DND-41 (cell line): ENCODE measurements around the gene GSTM2.
A peak's percentile ranks its signal among the peaks of the same experiment; 100 is the strongest.

Source experiments
- ATAC-seq: fragments of 200-7000 bp; cut with Tn5 transposase; 3 replicates; pipeline ENCODE4 v1.9.1; 2021; ENCODE audit warnings: low read depth; ENCODE audit not compliant: insufficient read depth
- DNase-seq: peaks from one replicate; pipeline ENCODE4 v3.0.0-alpha.2; 2020
- H2AFZ ChIP-seq: 2 replicates; pipeline ENCODE4 v1.6.0; 2012; ENCODE audit warnings: low read depth, low read length
- H3K27ac ChIP-seq: 2 replicates; pipeline ENCODE4 v1.5.1; 2012; ENCODE audit warnings: low read length, inconsistent platforms
- H3K27me3 ChIP-seq: fragments of 200-600 bp; sonication (generic); 2 replicates; pipeline ENCODE4 v1.6.0; 2012; ENCODE audit warnings: low read length, mild to moderate bottlenecking, inconsistent platforms; ENCODE audit not compliant: insufficient read depth, poor library complexity
- H3K36me3 ChIP-seq: 2 replicates; pipeline ENCODE4 v1.5.1; 2012; ENCODE audit warnings: low read length, inconsistent platforms; ENCODE audit not compliant: insufficient read depth
- H3K4me1 ChIP-seq: 2 replicates; pipeline ENCODE4 v1.5.1; 2012; ENCODE audit warnings: mild to moderate bottlenecking, low read length; ENCODE audit not compliant: insufficient read depth
- H3K4me2 ChIP-seq: 2 replicates; pipeline ENCODE4 v1.6.0; 2012; ENCODE audit warnings: mild to moderate bottlenecking, moderate library complexity, low read length, inconsistent platforms; ENCODE audit not compliant: insufficient read depth
- H3K4me3 ChIP-seq, 2 experiments: fragments of 200-600 bp in 1 of 2; shearing (Covaris generic) in 1 of 2; 2 replicates each; pipeline ENCODE4 v1.5.1; 2012 to 2016; ENCODE audit warnings: inconsistent platforms in 2 of 2, low read length in 2 of 2, mild to moderate bottlenecking in 2 of 2, low read depth in 1 of 2, moderate library complexity in 1 of 2
- H3K79me2 ChIP-seq: 2 replicates; pipeline ENCODE4 v1.6.0; 2012; ENCODE audit warnings: low read length, inconsistent platforms; ENCODE audit not compliant: insufficient read depth
- H3K9ac ChIP-seq: 2 replicates; pipeline ENCODE4 v1.6.0; 2012; ENCODE audit warnings: low read depth, mild to moderate bottlenecking, inconsistent platforms, low read length, moderate library complexity
- H3K9me3 ChIP-seq: 2 replicates; pipeline ENCODE4 v1.5.1; 2012; ENCODE audit warnings: low read length, moderate library complexity, mild to moderate bottlenecking, inconsistent platforms; ENCODE audit not compliant: insufficient read depth, severe bottlenecking
- H4K20me1 ChIP-seq: 2 replicates; pipeline ENCODE4 v1.6.0; 2012; ENCODE audit warnings: low read length; ENCODE audit not compliant: insufficient read depth
- EZH2 ChIP-seq: IDR thresholded peaks from 3 replicates; pipeline ENCODE4 v1.6.1; 2012; ENCODE audit warnings: borderline replicate concordance, low read depth, mild to moderate bottlenecking, moderate library complexity, low read length, inconsistent platforms; ENCODE audit not compliant: severe bottlenecking
- TF ChIP-seq, protein P1 (sequence below): IDR thresholded peaks from 2 replicates; pipeline ENCODE4 v1.5.1; 2012; ENCODE audit warnings: borderline replicate concordance, low read length, moderate library complexity, mild to moderate bottlenecking; ENCODE audit not compliant: poor library complexity, severe bottlenecking; ENCODE audit errors: extremely low read depth

GSTM2 gene

DNA sequence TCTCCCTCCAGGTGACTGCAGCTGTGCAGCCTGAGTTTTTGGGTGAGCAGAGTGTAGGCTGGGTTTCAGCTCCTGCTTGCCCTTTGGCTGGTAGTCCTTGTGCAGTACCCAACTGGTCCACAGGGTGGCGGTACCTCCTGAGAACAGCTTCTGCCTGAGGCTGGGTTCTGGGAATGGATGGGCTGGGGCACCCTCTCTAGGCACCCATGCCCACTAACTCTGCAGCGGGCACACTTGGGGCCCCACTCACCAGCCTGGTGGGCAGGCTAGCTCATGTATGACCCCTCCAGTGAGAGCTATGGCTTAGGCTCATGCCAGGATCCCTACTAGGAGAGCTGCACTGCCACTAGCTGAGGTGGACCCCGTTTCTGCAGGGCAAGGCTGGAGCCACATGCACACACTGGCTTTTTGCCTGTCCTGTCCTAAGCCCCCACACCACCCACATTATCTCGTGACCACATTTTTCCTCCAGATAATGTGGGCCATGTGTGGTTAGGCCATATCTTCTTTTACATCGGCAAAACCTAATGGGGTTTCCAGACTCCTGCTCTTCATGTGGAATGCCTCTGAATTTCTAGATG, 27.5 kb upstream of the GSTM2 start:
- H3K4me2 ChIP-seq, result no peak overlapping the region
- DNase-seq (peak; percentile 88), ATAC-seq (peak; percentile 91)
- TF ChIP-seq, protein P1, sequence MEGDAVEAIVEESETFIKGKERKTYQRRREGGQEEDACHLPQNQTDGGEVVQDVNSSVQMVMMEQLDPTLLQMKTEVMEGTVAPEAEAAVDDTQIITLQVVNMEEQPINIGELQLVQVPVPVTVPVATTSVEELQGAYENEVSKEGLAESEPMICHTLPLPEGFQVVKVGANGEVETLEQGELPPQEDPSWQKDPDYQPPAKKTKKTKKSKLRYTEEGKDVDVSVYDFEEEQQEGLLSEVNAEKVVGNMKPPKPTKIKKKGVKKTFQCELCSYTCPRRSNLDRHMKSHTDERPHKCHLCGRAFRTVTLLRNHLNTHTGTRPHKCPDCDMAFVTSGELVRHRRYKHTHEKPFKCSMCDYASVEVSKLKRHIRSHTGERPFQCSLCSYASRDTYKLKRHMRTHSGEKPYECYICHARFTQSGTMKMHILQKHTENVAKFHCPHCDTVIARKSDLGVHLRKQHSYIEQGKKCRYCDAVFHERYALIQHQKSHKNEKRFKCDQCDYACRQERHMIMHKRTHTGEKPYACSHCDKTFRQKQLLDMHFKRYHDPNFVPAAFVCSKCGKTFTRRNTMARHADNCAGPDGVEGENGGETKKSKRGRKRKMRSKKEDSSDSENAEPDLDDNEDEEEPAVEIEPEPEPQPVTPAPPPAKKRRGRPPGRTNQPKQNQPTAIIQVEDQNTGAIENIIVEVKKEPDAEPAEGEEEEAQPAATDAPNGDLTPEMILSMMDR, result peak; percentile 98
- TF ChIP-seq EZH2, result no peak
- no peak overlapping the region for H3K9ac ChIP-seq
- no peaks in the 10 kb centered on the region for H3K36me3 ChIP-seq
- H4K20me1 ChIP-seq, result no peaks in the 10 kb centered on the region
- H3K27ac ChIP-seq, result no peak overlapping the region
- peaks cover 2% of the 10 kb centered on the region for H3K4me1 ChIP-seq
- peak overlapping the region; percentile 59 for H2AFZ ChIP-seq
- no peaks in the 10 kb centered on the region for H3K9me3 ChIP-seq
- no peaks in the 10 kb centered on the region for H3K79me2 ChIP-seq
- no peak overlapping the region for H3K4me3 ChIP-seq
- no peaks in the 10 kb centered on the region for H3K27me3 ChIP-seq

DNA sequence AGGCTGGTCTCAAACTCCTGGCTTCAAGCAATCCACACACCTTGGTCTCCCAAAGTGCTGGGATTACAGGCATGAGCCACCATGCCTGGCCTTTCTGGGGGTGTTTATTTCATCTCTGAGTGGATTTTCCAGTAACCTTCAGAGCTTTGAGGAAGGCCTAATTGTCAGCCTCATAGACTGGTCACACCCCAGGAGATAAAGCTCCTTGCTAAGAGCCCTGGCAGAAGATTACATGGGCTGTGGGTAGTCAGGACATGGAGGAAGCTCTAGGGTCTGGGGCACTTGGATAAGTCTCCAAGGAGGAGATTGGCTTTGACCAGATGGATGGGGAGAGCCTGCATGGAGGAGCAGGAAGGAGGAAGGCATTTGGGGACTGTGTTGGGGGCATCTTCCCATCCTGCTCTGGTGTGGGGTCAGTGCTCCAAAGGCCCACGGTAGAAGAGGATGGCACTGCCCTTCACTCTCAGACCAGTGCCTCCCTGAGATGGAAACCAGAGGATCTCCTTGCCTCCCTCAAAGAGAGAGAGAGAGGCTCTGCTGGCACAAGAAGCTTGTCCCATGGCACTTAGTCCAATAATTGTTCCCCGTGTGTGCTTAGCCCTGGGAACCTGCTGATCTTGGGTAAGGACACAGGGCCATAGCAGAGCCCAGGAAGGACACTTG, 26.6 kb upstream of the GSTM2 start:
- Histone ChIP-seq H4K20me1 (no peaks in the 10 kb centered on the region), H3K36me3 (no peaks in the 10 kb centered on the region), H3K9me3 (no peaks in the 10 kb centered on the region), H3K27ac (no peak overlapping the region), H3K4me3 (no peak overlapping the region), H3K9ac (no peak overlapping the region), H3K79me2 (no peaks in the 10 kb centered on the region), H2AFZ (no peak overlapping the region), H3K4me1 (peaks cover 2% of the 10 kb centered on the region), H3K27me3 (no peaks in the 10 kb centered on the region), H3K4me2 (no peak overlapping the region)
- ATAC-seq (no peak), DNase-seq (no peak)
- TF ChIP-seq EZH2, result no peak
- TF ChIP-seq, protein P1, result no peak

DNA sequence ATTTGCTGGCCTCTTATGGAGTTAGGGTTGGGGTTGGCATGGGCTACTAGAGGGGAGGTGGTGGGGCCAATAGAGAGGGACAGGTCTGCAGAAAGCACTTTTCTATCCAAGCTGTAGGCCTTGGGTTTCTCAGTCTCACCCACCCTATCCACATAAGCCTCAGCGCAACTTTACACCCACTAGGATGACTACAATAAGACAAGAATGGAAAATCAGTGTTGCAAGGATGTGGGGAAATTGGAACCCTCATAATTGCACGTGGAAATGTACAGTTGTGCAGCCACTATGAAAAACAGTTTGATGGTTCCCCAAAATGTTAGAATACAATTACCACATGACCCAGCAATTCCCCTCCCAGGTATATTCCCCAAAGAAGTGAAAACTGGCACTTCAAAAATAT, 26.0 kb upstream of the GSTM2 start:
- TF ChIP-seq, protein P1, result no peak
- TF ChIP-seq EZH2, result no peak
- Histone ChIP-seq H3K4me3 (no peak overlapping the region), H3K27ac (no peak overlapping the region), H2AFZ (no peak overlapping the region), H3K9ac (no peak overlapping the region), H3K79me2 (no peaks in the 10 kb centered on the region), H3K4me2 (no peak overlapping the region), H4K20me1 (no peaks in the 10 kb centered on the region), H3K36me3 (no peaks in the 10 kb centered on the region), H3K27me3 (no peaks in the 10 kb centered on the region), H3K4me1 (peaks cover 2% of the 10 kb centered on the region), H3K9me3 (no peaks in the 10 kb centered on the region)
- DNase-seq, result no peak
- no peak for ATAC-seq
